Measurements from ENCODE around the gene C2orf80.

GRCh38 chr2:208208335-208209085, 18.7 kb upstream of the C2orf80 start:
- TF ChIP-seq CTCF (conservative IDR thresholded peaks at IDR 0.05 in 1 of 2, IDR thresholded peaks at IDR 0.05 in 1 of 2; ENCODE audit: low read depth in 1 of 2, low read length in 2 of 2) (no peak), EZH2 (IDR thresholded peaks at IDR 0.05; ENCODE audit: low read length, missing control alignments) (no peak)
